Measurements from ENCODE around the gene CAPNS1. TPM values are rescaled to one million over a fixed set of nuclear protein-coding genes. Genes with fewer than 3 reads are reported as not detected.

Gene CAPNS1
- total and polyA plus RNA-seq, 9 of the 15 experiments (the other 6 are each of a cell fraction or from before 2014, with no cell fraction given) = 77.9 to 576 (median 258) TPM

DNA sequence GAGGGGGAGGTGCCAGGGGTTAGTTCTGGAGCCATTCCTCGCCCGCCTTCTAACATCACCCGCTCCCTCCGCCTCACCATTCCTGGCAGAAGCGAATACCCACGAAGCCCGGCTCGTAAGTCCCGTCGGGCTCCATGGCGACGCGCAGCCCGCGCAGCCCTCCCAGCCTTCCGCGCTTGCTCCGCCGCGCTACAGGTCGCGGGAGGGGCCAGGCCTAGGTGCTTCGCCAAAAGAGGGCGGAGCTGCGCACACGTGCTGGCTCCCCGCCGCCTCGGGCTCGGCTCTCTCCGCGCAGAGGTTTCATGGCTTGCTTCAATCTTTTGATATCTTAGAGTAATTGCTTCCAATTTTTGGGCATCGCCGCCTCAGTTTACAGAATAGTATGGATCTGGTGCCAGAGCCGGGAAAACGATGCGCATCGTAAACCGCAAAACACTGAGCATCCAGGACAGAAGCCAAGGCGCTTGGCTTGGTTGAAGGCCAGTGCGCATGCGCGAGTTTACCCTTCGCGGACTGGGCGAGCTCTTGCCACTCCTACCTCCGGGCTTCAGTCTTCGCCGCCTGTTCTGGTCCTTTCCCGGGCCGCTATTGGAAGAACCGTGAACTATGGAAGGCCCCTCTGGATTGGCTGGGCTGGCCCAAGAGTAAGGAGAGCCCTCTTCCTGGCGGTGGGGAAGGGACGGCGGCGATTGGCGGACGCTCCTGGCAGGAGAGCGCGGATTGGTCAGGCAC is 25.0 kb upstream of the CAPNS1 start, which contains the start of gene POLR2I (continued):
- TF ChIP-seq, protein P1, sequence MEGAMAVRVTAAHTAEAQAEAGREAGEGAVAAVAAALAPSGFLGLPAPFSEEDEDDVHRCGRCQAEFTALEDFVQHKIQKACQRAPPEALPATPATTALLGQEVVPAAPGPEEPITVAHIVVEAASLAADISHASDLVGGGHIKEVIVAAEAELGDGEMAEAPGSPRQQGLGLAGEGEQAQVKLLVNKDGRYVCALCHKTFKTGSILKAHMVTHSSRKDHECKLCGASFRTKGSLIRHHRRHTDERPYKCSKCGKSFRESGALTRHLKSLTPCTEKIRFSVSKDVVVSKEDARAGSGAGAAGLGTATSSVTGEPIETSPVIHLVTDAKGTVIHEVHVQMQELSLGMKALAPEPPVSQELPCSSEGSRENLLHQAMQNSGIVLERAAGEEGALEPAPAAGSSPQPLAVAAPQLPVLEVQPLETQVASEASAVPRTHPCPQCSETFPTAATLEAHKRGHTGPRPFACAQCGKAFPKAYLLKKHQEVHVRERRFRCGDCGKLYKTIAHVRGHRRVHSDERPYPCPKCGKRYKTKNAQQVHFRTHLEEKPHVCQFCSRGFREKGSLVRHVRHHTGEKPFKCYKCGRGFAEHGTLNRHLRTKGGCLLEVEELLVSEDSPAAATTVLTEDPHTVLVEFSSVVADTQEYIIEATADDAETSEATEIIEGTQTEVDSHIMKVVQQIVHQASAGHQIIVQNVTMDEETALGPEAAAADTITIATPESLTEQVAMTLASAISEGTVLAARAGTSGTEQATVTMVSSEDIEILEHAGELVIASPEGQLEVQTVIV (CRISPR knock-in tag; IDR thresholded peaks at IDR 0.05; ENCODE audit: borderline replicate concordance) = no peak
- TF ChIP-seq POLR2A (conservative IDR thresholded peaks at IDR 0.05) = peak; percentile 69
- TF ChIP-seq, protein P2, sequence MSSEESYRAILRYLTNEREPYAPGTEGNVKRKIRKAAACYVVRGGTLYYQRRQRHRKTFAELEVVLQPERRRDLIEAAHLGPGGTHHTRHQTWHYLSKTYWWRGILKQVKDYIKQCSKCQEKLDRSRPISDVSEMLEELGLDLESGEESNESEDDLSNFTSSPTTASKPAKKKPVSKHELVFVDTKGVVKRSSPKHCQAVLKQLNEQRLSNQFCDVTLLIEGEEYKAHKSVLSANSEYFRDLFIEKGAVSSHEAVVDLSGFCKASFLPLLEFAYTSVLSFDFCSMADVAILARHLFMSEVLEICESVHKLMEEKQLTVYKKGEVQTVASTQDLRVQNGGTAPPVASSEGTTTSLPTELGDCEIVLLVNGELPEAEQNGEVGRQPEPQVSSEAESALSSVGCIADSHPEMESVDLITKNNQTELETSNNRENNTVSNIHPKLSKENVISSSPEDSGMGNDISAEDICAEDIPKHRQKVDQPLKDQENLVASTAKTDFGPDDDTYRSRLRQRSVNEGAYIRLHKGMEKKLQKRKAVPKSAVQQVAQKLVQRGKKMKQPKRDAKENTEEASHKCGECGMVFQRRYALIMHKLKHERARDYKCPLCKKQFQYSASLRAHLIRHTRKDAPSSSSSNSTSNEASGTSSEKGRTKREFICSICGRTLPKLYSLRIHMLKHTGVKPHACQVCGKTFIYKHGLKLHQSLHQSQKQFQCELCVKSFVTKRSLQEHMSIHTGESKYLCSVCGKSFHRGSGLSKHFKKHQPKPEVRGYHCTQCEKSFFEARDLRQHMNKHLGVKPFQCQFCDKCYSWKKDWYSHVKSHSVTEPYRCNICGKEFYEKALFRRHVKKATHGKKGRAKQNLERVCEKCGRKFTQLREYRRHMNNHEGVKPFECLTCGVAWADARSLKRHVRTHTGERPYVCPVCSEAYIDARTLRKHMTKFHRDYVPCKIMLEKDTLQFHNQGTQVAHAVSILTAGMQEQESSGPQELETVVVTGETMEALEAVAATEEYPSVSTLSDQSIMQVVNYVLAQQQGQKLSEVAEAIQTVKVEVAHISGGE (CRISPR knock-in tag; IDR thresholded peaks at IDR 0.05) = peak in 1 of 3 experiments; percentile 67; a peak in 2 of 6 replicates
- no peak for TF ChIP-seq PHB2 (IDR thresholded peaks at IDR 0.05; ENCODE audit: low read depth)
- TF ChIP-seq SUPT5H (IDR thresholded peaks at IDR 0.05) = peak; percentile 64; the same call in 1 of the 2 replicates
- TF ChIP-seq NFIX (CRISPR knock-in tag; IDR thresholded peaks at IDR 0.05; ENCODE audit: low read depth) = no peak
- peak; percentile 19; the same call in 1 of the 2 replicates for TF ChIP-seq CTBP1 (IDR thresholded peaks at IDR 0.05; ENCODE audit: borderline replicate concordance)
- no peak for TF ChIP-seq ZNF57 (CRISPR knock-in tag; IDR thresholded peaks at IDR 0.05)
- TF ChIP-seq, protein P3, sequence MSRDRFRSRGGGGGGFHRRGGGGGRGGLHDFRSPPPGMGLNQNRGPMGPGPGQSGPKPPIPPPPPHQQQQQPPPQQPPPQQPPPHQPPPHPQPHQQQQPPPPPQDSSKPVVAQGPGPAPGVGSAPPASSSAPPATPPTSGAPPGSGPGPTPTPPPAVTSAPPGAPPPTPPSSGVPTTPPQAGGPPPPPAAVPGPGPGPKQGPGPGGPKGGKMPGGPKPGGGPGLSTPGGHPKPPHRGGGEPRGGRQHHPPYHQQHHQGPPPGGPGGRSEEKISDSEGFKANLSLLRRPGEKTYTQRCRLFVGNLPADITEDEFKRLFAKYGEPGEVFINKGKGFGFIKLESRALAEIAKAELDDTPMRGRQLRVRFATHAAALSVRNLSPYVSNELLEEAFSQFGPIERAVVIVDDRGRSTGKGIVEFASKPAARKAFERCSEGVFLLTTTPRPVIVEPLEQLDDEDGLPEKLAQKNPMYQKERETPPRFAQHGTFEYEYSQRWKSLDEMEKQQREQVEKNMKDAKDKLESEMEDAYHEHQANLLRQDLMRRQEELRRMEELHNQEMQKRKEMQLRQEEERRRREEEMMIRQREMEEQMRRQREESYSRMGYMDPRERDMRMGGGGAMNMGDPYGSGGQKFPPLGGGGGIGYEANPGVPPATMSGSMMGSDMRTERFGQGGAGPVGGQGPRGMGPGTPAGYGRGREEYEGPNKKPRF (IDR thresholded peaks at IDR 0.05; ENCODE audit: low read depth, low read length) = no peak

All from K562 (cell line).